HCT116 (cell line): ENCODE data around the gene MADD.

Experiments used
- CBX3 ChIP-seq: IDR thresholded peaks from 2 replicates; pipeline ENCODE4 v1.6.1; 2012; ENCODE audit warnings: low read depth
- CEBPB ChIP-seq: IDR thresholded peaks from 2 replicates; pipeline ENCODE4 v1.6.1; 2012; ENCODE audit warnings: low read depth
- EZH2 ChIP-seq: fragments of 200-600 bp; sonication (generic); IDR thresholded peaks from 2 replicates; pipeline ENCODE4 v1.6.1; 2017; ENCODE audit warnings: antibody characterized with exemption, mixed run types
- POLR2A ChIP-seq: IDR thresholded peaks from 2 replicates; pipeline ENCODE4 v1.7.0; 2011; ENCODE audit warnings: borderline replicate concordance; ENCODE audit not compliant: insufficient read depth, insufficient read length; ENCODE audit errors: extremely low read depth
- POLR2AphosphoS5 ChIP-seq: IDR thresholded peaks from 2 replicates; pipeline ENCODE4 v1.6.1; 2011; ENCODE audit warnings: mild to moderate bottlenecking, low read depth, low read length, moderate library complexity
- YY1 ChIP-seq: IDR thresholded peaks from 2 replicates; pipeline ENCODE4 v1.6.1; 2011; ENCODE audit warnings: low read length, low read depth, moderate library complexity, mild to moderate bottlenecking; ENCODE audit not compliant: insufficient replicate concordance; ENCODE audit errors: extremely low read depth
- ZFX ChIP-seq: fragments of 450-650 bp; IDR thresholded peaks from 2 replicates; pipeline ENCODE4 v1.6.1; 2017
- ZNF274 ChIP-seq: fragments of 200-500 bp; sonication (Bioruptor generic); IDR thresholded peaks from 2 replicates; pipeline ENCODE4 v1.6.1; 2014; ENCODE audit warnings: mild to moderate bottlenecking, low read depth, low read length, inconsistent platforms
- TF ChIP-seq, protein P1 (sequence below), 3 experiments: fragments of 200-600 bp in 1 of 3; sonication (generic) in 1 of 3; IDR thresholded peaks in 2 of 3; conservative IDR thresholded peaks in 1 of 3; 2 replicates each; pipeline ENCODE4 v1.5.1; 2012 to 2017; ENCODE audit warnings: low read depth in 2 of 3, low read length in 2 of 3, antibody characterized with exemption in 1 of 3, borderline replicate concordance in 1 of 3, control low read depth in 1 of 3, mild to moderate bottlenecking in 1 of 3, mixed read lengths in 1 of 3, mixed run types in 1 of 3, moderate library complexity in 1 of 3; ENCODE audit not compliant: insufficient read depth in 1 of 3
- TF ChIP-seq, protein P2 (sequence below): IDR thresholded peaks from 2 replicates; pipeline ENCODE4 v1.6.1; 2012; ENCODE audit warnings: low read depth
- TF ChIP-seq, protein P3 (sequence below): IDR thresholded peaks from 2 replicates; pipeline ENCODE4 v1.6.1; 2011; ENCODE audit warnings: mild to moderate bottlenecking, low read length, moderate library complexity; ENCODE audit not compliant: insufficient replicate concordance; ENCODE audit errors: extremely low read depth
- TF ChIP-seq, protein P4 (sequence below): IDR thresholded peaks from 2 replicates; pipeline ENCODE4 v1.6.1; 2012

DNA sequence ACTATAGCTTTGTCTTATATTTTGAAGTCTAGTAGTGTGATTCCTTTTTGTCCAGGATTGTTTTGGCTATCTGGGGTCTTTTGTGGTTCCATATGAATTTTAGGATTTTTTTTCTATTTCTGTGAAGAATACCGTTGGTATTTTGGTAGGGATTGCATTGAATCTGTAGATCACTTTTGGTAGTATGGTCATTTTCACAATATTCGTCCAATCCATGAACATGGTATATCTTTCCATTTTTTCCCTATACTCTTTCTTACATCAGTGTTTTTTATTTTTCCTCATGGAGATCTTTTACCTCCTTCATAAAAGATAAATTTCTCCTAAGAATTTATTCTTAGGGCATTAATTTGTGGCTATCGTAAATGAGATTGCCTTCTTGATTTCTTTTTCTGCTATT, 29.1 kb downstream of the MADD start:
- TF ChIP-seq POLR2A (no peak), YY1 (no peak), ZFX (no peak), EZH2 (no peak), CBX3 (no peak), POLR2AphosphoS5 (no peak), ZNF274 (no peak), CEBPB (no peak)
- TF ChIP-seq, protein P1, sequence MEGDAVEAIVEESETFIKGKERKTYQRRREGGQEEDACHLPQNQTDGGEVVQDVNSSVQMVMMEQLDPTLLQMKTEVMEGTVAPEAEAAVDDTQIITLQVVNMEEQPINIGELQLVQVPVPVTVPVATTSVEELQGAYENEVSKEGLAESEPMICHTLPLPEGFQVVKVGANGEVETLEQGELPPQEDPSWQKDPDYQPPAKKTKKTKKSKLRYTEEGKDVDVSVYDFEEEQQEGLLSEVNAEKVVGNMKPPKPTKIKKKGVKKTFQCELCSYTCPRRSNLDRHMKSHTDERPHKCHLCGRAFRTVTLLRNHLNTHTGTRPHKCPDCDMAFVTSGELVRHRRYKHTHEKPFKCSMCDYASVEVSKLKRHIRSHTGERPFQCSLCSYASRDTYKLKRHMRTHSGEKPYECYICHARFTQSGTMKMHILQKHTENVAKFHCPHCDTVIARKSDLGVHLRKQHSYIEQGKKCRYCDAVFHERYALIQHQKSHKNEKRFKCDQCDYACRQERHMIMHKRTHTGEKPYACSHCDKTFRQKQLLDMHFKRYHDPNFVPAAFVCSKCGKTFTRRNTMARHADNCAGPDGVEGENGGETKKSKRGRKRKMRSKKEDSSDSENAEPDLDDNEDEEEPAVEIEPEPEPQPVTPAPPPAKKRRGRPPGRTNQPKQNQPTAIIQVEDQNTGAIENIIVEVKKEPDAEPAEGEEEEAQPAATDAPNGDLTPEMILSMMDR (IDR thresholded peaks at IDR 0.05 in 2 of 3, conservative IDR thresholded peaks at IDR 0.05 in 1 of 3; ENCODE audit: borderline replicate concordance in 1 of 3, insufficient read depth in 1 of 3, low read depth in 2 of 3, low read length in 2 of 3), result no peak
- TF ChIP-seq, protein P2, sequence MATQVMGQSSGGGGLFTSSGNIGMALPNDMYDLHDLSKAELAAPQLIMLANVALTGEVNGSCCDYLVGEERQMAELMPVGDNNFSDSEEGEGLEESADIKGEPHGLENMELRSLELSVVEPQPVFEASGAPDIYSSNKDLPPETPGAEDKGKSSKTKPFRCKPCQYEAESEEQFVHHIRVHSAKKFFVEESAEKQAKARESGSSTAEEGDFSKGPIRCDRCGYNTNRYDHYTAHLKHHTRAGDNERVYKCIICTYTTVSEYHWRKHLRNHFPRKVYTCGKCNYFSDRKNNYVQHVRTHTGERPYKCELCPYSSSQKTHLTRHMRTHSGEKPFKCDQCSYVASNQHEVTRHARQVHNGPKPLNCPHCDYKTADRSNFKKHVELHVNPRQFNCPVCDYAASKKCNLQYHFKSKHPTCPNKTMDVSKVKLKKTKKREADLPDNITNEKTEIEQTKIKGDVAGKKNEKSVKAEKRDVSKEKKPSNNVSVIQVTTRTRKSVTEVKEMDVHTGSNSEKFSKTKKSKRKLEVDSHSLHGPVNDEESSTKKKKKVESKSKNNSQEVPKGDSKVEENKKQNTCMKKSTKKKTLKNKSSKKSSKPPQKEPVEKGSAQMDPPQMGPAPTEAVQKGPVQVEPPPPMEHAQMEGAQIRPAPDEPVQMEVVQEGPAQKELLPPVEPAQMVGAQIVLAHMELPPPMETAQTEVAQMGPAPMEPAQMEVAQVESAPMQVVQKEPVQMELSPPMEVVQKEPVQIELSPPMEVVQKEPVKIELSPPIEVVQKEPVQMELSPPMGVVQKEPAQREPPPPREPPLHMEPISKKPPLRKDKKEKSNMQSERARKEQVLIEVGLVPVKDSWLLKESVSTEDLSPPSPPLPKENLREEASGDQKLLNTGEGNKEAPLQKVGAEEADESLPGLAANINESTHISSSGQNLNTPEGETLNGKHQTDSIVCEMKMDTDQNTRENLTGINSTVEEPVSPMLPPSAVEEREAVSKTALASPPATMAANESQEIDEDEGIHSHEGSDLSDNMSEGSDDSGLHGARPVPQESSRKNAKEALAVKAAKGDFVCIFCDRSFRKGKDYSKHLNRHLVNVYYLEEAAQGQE, result no peak
- TF ChIP-seq, protein P3, sequence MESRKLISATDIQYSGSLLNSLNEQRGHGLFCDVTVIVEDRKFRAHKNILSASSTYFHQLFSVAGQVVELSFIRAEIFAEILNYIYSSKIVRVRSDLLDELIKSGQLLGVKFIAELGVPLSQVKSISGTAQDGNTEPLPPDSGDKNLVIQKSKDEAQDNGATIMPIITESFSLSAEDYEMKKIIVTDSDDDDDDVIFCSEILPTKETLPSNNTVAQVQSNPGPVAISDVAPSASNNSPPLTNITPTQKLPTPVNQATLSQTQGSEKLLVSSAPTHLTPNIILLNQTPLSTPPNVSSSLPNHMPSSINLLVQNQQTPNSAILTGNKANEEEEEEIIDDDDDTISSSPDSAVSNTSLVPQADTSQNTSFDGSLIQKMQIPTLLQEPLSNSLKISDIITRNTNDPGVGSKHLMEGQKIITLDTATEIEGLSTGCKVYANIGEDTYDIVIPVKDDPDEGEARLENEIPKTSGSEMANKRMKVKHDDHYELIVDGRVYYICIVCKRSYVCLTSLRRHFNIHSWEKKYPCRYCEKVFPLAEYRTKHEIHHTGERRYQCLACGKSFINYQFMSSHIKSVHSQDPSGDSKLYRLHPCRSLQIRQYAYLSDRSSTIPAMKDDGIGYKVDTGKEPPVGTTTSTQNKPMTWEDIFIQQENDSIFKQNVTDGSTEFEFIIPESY, result no peak
- TF ChIP-seq, protein P4, sequence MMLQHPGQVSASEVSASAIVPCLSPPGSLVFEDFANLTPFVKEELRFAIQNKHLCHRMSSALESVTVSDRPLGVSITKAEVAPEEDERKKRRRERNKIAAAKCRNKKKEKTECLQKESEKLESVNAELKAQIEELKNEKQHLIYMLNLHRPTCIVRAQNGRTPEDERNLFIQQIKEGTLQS, result no peak
